Activated CD8-positive, alpha-beta memory T cell treated with anti-CD3 and anti-CD28 coated beads for 36 hours (primary cell): ENCODE results near the gene BAIAP2L2. TPM values are rescaled to one million over a fixed set of nuclear protein-coding genes. Genes with fewer than 3 reads are reported as not detected.
"Not testable (repeated sequence)": the region's sequence is repeated elsewhere in the genome, so short reads cannot be mapped to it uniquely, and the experiment has no call there.

Experiments
- CTCF ChIA-PET: fragments of 350-600 bp; sonication (Branson Sonifier 250); formaldehyde crosslinking; loops from one replicate; lab custom pipeline; 2021; ENCODE audit warnings: antibody characterized with exemption; lab: Charles Lee
- POLR2A ChIA-PET: fragments of 350-600 bp; sonication (Branson Sonifier 250); formaldehyde crosslinking; loops from one replicate; lab custom pipeline; 2021; ENCODE audit warnings: antibody characterized with exemption; lab: Charles Lee
- total RNA-seq, 2 experiments: library from RNA; stranded (reverse); gene quantifications; one replicate each; pipeline ENCODE4 v1.2.3, GENCODE V29; 2021

BAIAP2L2 gene
- total RNA-seq, 2 experiments from 2014 or later, result 0.29 to 0.32 TPM

DNA sequence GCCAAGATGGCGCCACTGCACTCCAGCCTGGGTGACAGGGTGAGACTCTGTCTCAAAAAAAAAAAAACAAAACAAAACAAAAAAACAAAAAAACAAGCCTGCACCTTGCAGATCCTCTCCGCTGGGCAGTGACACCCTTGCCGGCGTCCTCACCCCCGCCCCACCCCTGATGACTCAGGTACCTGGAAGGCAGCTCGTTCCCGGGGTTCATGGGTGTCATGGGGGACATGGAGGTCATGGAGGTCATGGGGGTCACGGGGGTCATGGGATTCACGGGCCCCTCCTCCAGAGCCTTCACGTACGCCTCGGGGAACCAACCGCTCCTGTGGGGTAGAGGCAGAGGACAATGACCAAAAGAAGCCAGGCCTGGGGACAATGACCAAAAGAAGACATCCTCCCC lies 23.5 kb downstream of the BAIAP2L2 start:
- CTCF ChIA-PET, result interaction anchor here (0.7 kb wide), 1 partner anchor 141 kb away, joined by 3 read pairs; no protein-coding TSS in a partner anchor

DNA sequence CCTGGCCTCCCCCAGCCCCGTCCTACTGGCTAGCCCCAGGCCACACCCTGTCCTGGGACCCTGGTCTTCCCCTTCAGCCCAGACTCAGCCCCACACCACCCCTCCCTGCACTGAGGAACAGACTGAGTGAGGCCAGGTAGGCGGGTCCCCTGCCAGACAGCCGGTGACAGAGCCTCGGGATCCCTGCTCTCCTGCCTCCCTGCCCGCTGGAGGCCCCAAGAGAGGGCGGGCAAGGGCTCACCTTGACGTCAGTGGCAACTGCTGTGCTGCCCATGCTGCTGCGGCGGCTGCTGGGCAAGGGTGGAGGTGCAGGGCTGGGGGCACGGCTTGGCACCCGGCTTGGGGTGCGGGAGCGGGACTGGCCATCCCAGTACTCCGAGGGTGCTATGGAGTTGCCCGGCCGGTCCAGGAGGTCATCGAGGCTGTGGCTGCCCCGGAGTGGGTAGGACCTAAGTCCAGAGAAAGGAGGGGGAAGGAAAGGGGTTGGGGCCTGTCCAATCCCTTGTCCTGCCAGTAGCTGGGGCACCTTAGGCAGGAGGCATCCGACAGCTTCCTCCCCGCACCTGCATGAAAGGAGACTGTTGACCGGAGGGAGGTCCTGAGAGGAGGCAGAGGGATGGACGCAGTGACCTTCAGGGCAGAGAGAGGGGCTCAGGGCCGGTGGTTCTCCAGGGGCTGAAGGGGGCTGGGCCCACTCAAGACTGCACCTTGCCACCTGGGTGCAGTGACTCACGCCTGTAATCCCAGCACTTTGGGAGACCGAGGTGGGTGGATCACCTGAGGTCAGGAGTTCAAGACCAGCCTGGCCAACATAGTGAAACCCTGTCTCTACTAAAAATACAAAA lies 24.3 kb downstream of the BAIAP2L2 start:
- CTCF ChIA-PET, result interaction anchor here (0.7 kb wide), 1 partner anchor 142 kb away, joined by 3 read pairs; no protein-coding TSS in a partner anchor
- POLR2A ChIA-PET, result no interaction called here

More for the DNA sequence above, 23.5 kb downstream of the BAIAP2L2 start:
- POLR2A ChIA-PET, result interaction anchor here (0.6 kb wide), 1 partner anchor 537 kb away, joined by 4 read pairs; no protein-coding TSS in a partner anchor

DNA sequence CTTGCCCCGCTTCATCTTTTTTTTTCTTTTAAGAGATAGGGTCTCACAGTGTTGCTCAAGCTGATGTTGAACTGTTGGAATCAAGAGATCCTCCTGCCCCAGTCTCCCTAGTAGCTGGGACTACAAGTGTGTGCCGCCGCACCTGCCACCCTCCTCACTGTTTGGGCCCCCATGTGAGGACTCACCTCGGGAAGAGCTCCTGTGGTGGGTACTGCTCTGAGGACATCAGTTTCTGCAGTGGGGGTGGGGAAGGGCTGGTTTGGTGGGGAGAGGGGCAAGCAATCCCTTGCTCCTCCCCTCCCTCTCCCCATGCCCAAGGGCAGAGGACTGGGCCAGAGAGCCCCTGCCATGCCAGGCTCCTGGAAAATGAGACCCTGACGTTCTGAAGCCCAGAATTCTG lies 25.0 kb downstream of the BAIAP2L2 start:
- ChIA-PET POLR2A (no interaction called here), CTCF (no interaction called here)

DNA sequence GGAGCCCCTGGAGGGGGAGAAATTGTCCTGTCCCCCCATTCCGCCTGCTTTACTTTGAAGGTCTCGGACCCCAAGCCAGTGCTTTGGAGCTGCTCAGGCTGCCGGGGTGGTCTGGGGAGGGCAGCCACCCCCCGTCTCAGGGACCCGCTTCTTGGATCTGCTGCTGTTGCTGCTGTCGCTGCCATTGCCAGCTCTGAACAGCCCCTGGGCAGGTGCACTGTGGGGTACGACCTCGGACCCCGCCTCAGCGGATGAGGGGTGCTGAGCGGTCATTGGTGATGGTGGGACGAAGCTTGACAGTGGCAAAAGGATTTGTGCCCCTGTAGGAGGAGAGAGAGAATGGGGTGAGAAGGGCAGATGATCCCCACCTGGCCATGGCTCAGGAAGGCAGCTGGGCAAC lies 25.4 kb downstream of the BAIAP2L2 start:
- POLR2A ChIA-PET, result no interaction called here
- CTCF ChIA-PET, result no interaction called here

DNA sequence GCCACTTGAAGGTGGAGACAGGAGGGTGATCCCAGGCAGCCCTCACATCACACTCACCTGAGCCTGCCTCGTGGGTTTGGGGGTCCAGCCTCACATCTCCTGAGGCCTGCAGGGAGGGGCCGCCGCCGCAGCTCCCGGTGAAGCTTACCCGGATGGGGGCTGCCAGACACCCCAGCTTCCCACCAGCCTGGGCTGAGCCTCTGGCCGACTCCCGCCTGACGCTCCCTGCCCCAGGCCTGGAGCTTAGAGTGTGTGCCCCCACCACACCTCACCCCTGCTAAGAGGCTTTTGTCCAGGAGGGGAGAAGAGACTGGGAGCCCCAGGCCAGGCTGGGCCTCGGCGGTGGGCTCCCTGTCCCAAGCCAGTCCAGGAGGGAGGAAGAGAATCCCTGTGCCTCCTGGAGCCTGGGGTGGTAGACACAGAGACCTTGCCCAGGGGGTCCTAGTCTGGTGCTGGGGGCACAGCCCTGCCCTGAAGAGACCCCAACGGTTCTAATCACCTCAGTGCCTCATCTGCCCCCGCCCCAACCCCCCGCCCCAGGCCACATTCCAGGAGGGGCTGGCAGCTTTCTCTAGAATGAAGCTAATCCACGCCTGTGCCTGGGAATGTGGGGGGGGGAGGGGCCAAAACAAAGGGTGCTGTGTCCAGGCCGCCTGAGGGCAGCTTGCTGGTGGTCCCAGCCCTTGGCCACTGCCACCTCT lies 26.4 kb downstream of the BAIAP2L2 start, which contains the start of gene SLC16A8:
Gene SLC16A8 (minus strand): TSS at position 254 of the 701 bp plus-strand sequence. CDS start 1,311 bp downstream, outside the sequence.
- ChIA-PET CTCF (no interaction called here), POLR2A (no interaction called here)

DNA sequence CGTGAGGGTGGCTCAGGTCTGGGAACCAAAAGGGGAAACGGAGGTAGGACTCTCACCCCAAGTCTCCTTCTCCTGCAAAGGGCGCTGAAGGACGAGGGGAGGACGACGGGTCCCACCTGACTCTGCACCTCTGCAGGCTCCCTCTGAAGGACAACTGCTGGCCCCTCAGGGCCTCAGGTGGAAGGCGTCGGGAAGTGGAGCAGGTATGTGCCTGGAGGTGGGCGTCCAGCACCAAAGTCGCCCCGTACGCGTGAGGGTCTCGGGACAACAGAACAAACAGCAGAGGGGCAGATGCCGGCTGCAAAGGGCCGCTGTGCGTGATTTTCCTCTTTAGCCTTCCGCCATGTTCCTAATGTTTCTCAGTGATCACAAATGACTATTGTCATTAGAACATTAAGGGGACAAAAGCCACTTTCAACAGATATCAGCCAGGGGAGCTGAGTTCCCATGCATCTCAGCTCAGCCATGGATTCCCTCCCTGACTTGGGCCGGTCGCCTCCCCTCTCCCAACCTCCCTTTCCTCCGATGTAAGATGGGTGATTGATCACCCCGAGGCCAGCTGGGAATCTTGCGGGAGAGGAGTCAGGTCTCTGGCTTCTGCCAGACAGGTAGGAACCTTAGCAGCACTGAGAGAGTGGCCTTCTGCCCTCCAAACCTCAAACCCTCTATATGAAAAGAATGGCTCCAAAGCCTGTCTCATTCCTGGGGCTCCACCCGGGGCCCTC lies 27.3 kb downstream of the BAIAP2L2 start:
- POLR2A ChIA-PET, result no interaction called here
- CTCF ChIA-PET, result no interaction called here

DNA sequence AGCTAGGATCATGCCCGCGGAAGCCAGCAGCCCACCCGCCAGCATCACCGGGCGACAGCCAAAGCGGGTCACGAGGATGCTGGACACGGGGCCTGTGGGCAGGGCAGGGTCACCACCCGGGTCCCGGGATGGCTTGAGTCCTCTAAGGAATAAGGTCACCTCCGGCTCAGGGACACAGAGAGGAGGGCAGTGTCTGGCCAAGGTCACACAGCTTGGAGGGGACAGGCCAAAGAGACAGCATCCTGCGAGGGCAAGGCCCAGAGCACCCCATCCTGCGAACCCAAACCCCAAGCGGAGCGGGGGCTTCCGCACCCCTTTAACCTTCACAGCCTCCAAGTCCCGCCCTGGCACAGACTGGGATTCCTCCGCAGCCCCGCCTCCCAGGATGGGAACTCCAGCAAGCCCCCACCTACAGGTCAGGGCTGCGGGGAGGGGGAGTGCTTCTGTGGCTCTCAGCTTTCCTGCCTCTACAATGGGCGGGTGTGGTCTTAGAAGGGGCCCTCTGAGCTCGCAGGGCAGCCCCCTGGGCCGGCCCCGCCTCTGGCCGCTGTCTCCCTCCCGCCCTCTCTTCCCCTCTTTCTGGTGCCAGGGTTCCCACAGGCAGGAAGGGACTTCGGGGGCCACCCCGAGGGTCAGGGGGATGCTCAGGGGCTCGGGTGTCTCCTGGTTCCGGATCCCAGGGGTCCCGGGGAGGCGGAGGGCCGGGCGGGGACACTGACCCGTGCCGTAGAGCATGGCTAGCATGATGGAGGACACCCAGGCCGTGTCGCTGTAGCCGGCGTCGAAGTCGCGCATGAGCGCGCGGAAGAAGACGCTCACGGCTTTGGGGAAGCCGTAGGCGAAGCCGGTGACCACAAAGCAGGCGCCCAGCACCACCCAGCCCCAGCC lies 28.3 kb downstream of the BAIAP2L2 start:
- POLR2A ChIA-PET, result no interaction called here
- CTCF ChIA-PET, result interaction anchor here (0.5 kb wide), 1 partner anchor 54 kb away, joined by 4 read pairs; no protein-coding TSS in a partner anchor

DNA sequence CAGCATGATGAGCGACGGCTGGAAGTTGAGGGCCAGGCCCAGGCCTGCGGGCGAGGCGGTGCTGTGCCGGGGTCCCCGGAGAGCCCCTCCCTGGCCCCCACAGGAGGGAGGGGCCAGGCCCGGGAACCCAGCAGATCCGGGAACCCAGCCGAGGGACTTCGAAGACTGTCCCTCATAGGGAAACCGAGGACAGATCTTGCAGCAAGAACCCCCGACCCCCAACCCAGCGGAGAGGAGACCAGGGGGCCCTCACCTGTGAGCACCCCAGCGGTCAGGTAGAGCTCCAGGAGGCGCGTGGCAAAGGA lies 28.9 kb downstream of the BAIAP2L2 start:
- POLR2A ChIA-PET, result no interaction called here
- CTCF ChIA-PET, result no interaction called here

DNA sequence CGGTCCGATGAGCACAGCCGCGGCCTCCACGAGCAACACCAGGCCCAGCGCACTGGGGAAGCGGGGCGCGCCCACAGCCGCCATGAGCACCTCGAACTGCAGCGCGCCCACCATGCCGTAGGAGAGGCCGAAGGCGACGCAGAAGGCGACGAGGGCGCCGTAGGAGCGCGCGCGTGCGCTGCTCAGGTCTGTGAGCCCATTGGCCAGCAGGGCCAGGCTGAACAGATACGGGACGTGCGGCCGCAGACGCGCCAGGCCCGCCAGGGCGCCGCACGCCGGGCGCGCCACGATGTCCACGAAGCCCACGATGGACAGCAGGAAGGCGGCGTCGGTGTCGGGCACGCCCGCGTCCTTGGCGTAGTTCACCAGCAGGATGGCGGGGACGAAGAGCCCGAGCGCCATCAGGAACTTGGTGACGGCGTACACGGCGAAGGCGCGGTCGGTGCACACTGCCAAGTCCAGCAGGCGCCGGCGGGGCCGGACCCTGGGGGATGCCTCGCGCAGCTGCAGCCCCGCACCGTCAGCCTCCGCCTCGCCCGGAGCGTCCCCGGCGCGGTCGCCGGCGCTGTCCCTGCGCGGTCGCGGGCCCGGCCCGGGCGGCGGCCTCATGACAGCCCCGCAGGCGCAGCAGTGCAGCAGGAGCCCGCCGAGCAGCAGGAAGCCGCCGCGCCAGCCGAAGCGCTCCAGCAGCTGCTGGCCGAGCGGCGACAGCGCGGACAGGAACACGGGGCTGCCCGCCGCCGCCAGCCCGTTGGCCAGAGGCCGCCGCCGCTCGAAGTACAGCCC lies 29.4 kb downstream of the BAIAP2L2 start:
- POLR2A ChIA-PET, result no interaction called here
- CTCF ChIA-PET, result no interaction called here

DNA sequence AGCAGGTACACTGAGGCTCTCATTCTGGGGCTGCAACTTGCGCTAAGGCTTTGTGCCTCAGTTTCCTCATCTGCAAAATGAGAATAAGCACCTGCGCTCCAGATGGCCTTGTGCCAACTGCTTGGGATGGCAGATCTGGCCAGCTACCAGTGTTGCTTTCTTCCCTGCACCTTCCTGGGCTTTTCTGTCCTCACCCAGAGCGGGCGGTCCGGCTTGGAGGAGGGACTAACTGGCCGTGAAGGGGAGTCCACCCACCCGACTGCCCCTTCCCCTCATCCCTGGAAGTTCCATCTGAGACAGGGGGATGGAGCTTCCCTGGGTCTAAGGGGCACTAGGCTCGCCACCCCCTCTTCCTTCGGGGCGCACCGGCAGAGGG lies 30.0 kb downstream of the BAIAP2L2 start:
- ChIA-PET POLR2A (no interaction called here), CTCF (no interaction called here)

DNA sequence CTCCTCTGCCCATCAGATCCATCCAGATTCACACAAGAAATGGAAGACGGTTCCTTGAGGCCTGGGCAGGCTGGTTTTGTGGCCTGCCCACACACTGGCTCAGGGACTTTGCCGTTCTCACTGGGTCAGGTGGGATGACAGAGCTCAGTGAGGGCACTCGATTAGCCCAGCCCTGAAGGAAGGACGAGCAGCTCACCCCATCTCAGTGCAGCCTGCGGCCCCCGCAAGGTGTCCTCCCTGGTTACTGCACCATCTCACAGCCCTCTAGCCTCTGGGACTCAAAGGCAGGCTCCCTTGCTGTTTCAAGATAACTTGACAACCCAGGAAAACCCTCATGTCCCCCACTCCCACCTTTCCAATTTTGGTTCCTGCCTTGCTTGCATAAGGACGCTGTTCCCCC lies 30.7 kb downstream of the BAIAP2L2 start:
- CTCF ChIA-PET, result interaction anchor here (0.6 kb wide), 1 partner anchor 626 kb away, joined by 4 read pairs; no protein-coding TSS in a partner anchor
- POLR2A ChIA-PET, result no interaction called here

DNA sequence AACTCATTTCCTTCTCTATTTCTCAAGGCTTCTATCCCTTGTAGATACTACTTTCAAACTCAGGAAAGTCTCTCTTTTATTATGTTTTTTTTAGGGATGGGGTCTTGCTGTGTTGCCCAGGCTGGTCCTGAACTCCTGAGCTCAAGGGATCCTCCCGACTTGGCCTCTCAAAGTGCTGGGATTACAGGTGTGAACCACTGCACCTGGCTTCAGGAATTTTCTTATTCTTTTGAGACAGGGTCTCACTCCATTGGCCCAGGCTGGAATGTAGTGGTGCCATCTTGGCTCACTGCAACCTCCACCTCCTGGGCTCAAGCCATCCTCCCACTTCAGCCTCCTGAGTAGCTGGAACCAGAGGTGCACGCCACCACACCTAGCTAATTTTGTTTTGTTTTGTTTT lies 31.3 kb downstream of the BAIAP2L2 start:
- POLR2A ChIA-PET, result not testable (repeated sequence)
- CTCF ChIA-PET, result interaction anchor here (0.6 kb wide), 1 partner anchor 626 kb away, joined by 4 read pairs; no protein-coding TSS in a partner anchor

DNA sequence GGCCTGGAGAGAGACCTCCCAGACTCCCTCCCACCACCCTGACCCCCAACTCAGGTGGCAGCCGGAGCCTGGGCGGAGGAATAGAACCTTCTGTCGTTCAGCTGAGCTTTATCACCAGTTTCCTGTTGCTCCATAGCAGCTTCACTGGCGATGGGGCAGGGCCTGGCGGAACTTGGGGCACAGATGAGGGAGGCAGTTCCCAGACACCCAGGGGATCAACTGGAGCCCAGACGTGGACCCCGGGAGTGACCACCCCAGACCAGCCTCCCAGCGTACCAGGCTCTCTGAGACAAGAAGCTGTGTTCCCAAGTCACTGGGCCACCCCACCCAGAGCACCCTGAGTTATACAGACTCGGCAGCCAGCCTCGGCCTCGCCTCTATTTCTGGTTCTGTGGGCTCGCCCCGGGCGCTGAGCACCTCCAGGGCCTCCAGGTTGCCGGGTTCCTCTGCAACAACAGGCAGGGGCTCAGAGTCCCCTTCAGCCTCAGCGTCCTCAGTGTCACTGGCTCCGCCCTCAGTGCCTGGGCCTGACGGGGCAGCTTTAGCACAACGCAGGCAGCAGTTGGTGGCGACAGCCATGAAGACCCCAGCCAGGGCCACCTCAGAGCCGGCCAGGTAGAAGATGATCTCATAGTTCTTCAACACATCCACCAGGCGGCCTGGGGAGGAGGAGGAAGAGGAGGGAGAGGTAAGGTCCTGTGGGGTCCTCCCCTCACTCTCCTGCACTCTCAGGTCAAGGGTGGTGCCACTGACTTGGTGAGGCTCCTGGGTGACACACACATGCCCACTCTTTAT lies 32.2 kb downstream of the BAIAP2L2 start:
- ChIA-PET POLR2A (no interaction called here), CTCF (no interaction called here)

DNA sequence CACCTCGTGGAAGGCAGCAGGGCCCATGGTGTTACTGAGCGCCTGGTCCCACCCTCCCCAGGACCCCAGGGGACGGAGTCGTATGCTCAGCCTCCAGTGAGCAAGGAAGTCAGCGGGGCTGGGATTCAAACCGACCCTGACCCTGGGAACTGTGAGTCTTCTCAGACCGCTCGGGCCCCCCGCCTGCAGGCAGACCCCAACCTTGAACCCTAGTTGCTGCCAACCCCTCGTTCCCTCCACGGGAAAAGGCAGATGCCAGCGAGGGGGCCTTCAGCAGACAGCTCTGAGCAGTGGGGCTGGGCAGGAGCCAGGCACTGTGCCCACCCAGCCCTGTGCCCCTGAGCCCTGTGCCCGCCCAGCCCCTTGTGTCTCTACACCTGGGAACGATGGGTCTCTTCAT lies 32.9 kb downstream of the BAIAP2L2 start:
- POLR2A ChIA-PET, result no interaction called here
- CTCF ChIA-PET, result no interaction called here

DNA sequence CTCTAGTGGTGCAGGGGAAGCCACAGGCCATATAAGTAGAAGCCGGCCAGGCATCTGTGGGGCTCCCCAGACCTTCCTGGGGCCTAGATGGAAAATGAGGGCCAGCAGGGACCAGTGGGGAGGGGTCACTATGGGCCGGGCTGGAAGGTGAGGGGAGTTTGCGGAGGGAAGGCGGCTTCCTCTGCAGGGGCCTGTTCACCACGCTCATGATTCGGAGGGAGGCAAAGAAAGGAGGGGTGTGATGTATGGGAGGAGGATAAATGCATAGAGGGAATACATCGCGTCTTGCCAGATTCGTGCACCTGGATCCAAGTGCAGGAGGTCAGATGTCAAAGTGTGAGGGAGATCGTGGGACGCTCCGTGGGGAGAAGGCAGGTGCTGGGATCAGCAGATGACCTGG lies 33.4 kb downstream of the BAIAP2L2 start:
- POLR2A ChIA-PET, result no interaction called here
- CTCF ChIA-PET, result no interaction called here

DNA sequence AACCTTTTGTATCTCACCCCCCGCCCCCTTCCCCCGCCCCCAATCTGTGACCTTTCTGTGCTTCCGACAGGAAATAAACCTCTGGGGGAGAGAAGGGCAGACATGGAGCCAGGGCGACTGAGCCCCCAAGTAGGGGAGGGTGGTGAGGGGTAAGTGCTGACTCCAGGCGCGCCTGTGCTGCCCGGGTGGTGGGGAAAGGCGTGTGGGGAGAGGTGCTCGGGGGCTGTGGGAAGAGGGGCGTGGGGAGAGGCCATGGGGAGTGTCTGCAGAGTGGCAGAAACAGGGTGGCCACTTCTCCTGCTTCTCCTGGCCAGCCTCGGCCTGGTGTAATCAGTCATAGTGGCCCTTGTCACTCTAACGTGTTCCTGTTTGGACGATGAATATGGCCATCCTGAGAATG lies 34.5 kb downstream of the BAIAP2L2 start:
- CTCF ChIA-PET, result no interaction called here
- POLR2A ChIA-PET, result no interaction called here

DNA sequence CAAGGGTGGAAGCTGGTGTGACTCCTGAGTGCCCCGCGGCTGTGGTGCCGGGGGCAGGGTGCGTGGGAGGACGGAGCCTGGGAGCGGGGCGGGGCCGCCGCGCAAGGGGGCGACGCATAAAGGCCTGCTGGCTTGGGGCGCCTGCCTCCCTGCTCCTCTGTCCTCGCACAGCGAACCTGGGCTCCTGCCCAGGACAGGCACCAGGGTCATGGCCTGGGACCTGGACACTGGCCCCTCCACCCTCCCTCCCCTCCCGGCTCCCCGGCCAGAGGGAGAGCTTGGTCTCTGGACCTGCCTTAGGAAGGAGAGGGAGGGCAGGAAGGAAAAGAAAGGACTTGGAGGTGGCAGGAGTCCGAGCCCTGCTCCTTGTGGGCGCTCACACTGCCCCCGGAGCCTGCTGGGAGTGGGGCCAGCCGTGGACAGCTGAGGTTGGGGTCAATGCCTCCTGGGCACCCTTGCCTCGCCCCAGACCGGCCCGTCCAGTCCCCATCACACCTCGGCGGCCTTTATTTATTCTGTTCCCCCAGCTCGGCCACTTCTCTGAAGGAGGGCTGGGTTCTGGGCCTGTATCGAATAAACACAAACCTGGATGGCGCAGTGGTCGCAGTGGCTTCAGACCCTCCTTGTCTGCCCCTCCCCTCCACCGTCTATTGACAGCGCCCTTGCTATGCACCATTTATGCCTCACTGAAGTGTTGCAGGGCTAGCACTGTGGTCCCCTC lies 35.2 kb downstream of the BAIAP2L2 start:
- CTCF ChIA-PET, result no interaction called here
- POLR2A ChIA-PET, result no interaction called here
